GM11168 (cell line): Measurements from ENCODE around the gene THYN1.
"Not testable (repeated sequence)": the region's sequence is repeated elsewhere in the genome, so short reads cannot be mapped to it uniquely, and the experiment has no call there.

Experiments used
- in situ Hi-C: fragments of 300-500 bp; cut with MboI; formaldehyde crosslinking; loops from one replicate; pipeline ENCODE4 v1.12.0; 2022; ENCODE audit warnings: low sequenced_read_pairs; ENCODE audit not compliant: unreplicated experiment

THYN1 gene

GRCh38 chr11:134275534-134276395 is 22.6 kb upstream of the THYN1 start, which contains the start of gene GLB1L3:
TSS of gene GLB1L3 (plus strand) at chr11:134276379. CDS start at chr11:134276741, 362 bp downstream.
- in situ Hi-C loops = no loop called here

GRCh38 chr11:134275188-134275533 is 22.0 kb upstream of the THYN1 start:
- in situ Hi-C loops = no loop called here

DNA sequence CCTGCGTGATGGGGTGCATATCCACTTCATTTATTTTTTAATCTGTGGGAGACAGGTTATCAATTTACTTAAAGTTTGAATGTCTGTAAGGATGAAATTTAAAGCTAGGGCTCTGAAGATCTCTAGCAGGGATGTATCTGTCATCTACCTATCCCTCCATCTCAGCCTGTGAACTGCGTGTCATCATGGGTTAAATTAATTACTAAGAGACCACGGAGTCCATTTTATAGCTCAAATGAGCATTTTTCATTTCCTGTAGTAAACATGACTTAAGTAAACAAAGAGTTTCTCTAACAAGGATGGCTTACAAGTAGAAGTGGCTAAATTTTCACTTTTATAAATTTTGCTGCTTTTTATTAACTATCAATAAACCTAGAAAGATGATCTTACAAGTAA is 20.2 kb upstream of the THYN1 start:
- in situ Hi-C loops = no loop called here

DNA sequence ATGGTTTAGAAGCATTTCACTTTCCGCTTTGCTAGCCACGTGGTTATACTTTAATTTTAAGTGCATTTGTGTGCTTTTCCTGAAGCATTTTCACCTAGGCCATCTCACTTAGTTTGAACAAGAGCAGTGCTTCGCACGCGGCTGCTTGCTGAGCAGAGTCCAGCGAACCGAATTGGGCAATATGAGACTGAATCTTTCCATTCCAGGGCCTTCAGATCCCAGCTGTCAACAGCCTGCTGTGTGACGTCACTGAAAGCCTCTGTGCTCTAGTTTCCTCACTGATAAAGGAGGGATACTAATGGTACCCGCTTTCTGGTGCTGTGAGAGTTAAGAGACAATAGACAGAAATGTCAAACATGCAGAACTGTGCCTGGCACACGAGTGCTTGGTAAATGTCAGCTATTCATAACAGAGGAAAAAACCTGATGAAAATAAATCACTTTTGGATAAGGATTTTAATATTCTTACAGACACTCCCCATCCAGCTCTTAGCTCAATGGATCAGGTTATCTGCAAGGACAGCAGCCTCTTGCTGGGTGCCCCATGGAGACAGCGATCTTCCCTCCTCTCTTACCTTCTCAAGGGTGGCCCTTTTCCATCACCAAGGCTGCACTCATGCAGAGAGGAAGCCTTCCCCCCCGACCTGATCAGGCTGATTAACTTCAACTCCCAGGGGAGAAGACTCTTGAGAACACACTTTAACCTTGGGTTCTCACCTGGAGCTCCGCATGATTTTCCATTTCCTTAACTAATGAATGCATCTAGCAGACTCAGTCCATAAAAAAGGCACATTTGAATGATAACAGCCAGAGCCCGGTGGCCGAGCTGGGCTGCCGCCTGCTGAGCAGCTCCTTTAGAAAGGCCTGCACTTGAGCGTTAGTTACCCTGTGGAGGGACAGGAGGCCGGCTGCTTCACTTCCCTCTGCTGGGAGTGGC is 19.5 kb upstream of the THYN1 start:
- in situ Hi-C loops = no loop called here

DNA sequence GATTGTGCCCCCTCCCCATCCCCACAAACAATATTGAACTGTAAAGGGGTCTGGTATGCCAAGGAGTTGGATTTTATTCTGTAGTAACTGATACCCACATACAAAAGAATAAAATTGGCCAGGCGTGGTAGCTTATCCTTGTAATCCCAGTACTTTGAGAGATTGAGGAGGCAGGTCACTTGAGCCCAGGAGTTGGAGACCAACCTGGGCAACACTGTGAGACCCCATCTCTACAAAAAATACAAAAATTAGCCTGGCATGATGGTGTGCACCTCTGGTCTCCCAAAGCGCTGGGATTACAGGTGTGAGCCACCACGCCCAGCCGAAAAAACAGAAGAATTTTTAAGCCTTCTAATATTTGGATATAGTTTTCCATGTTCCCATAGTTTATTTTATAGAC is 18.8 kb upstream of the THYN1 start:
- in situ Hi-C loops = no loop called here

GRCh38 chr11:134270250-134270714 is 17.1 kb upstream of the THYN1 start:
- in situ Hi-C loops = no loop called here

GRCh38 chr11:134267966-134268365 is 14.8 kb upstream of the THYN1 start:
- in situ Hi-C loops = no loop called here

GRCh38 chr11:134267461-134267860 is 14.3 kb upstream of the THYN1 start:
- in situ Hi-C loops = no loop called here

DNA sequence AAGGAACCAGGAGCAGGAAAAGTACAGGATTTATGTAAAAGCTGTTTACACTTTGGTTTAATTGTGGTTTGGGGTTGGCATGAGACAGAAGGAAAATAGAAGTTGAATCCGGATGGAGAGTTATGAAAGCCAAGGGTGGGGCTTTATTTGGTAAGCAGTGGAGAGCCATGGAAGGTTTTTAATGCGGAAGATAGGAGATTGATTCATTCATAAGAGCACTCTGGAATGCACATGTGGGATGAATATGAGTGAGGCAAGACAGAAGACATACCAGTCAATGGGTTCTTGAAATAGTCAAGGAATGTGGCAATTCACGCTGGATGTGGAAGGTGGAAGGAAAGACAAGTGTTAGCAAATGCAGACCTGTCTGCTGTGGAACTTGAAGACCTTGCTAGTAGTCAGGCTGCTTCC is 13.7 kb upstream of the THYN1 start:
- in situ Hi-C loops = no loop called here

GRCh38 chr11:134266440-134266839 is 13.3 kb upstream of the THYN1 start:
- in situ Hi-C loops = no loop called here

DNA sequence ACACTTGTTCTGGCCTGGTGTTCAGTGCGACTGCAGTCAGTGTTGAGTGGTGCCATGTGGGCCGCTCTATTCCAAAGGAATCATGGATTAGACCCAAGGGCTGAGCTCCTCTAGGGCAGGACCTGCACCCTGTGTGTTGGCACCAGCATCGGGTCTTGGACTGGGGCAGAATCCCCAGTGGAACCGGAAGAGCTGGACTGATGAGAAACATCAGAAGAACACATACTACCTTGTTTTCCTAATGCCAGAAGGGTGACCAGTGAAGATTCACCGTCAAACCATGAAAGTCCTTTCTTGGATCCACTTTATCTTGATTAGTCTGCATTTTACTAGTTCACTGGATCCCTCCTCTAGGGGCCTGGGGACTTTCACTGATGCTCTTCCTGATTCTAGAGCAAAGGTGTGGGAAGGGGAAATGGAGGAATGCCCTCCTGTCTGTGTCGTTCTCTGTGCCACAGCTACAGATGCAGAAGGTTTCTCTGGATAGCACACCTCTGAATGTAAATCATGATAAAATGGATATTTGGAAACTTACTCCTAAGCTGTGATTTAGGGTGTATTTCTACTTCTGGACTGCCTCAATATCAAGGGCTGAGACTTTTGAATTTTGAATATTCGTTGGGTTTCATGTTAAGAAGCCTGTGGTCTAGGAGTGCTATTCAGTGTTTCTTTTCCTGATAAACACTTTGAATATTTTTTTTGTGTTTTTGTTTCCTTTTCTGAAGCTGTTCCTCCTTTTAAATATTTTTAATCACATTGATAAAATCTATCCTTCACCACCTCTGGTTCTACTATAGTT is 12.0 kb upstream of the THYN1 start:
- in situ Hi-C loops = no loop called here

DNA sequence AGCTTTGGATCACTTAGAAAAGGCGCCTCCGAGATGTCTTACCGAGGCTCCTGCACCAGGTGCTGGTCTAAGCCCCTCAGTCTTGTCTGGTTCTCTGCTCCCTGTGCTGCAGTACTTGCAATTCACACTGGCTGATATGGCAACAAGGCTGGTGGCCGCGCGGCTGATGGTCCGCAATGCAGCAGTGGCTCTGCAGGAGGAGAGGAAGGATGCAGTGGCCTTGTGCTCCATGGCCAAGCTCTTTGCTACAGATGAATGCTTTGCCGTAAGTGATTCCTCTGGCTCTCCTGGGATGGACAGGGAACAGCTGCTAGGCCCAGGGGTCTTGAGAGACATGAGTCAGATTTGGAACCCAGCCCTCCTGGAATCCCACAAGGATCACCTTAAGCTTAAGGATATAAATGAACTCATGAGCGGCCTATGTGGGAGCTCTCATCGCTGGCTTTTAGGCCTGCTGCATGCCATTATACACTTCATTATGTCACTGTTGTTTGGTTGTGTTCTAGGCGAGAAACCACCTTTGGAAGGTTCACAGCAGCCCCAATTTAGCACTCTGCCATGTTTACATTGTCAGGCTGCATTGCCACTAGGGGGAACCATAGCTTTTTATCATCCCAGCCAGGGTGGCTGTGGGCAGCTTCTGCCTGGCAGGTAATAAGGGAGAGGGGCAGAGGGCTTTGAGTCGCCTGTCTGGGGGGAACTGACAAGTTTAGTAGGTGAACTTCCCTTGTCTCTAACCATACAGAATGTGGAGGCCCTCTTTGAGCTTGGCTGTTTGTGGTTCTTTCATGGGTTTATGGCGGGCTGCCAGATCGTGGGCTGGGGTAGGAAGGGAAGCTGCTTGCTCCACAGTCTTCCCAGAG is 8.7 kb upstream of the THYN1 start:
- in situ Hi-C loops = no loop called here

GRCh38 chr11:134260983-134261382 is 7.8 kb upstream of the THYN1 start:
- in situ Hi-C loops = no loop called here

- in situ Hi-C loops = no loop called here
These were observed 7.4 kb upstream of the THYN1 start for GRCh38 chr11:134260503-134260902.

DNA sequence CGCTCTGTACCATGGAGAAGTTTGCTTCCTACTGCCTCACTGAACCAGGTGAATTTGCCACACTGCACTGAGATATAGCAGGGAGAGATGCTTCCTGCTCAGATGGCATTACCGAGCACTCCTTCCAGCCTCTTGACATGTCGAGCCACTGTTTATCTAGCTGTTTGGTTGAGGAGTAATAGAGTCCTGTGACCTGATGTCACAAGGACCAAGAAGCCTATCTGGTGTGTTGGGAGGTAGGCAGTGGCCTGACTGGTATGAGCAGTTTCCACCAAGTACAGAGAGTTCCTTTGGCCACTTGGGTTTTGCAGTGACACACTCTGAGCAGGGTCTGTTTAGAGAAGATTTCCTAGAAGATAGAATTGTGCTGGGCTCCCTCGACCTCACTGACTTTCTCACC is 5.4 kb upstream of the THYN1 start:
- in situ Hi-C loops = no loop called here

DNA sequence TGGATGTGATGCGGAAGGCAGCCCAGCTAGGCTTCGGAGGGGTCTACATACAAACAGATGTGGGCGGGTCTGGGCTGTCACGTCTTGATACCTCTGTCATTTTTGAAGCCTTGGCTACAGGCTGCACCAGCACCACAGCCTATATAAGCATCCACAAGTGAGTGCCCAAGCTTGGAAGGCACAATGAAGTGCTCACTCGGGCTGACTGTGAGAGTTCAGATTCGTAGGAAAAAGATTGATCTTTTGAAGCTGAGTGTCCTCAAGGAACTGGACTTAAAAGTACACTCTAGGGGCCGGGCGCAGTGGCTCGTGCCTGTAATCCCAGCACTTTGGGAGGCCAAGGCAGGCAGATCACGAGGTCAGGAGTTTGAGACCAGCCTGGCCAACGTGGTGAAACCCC is 3.9 kb upstream of the THYN1 start:
- in situ Hi-C loops = no loop called here

- in situ Hi-C loops = not testable (repeated sequence)
These were observed 2.0 kb upstream of the THYN1 start for GRCh38 chr11:134255184-134255561.

GRCh38 chr11:134254433-134255183 is 1.5 kb upstream of the THYN1 start:
- in situ Hi-C loops = no loop called here
